Prostate gland (tissue), 2 donors: ENCODE results near the gene AGBL3. TPM values are rescaled to one million over a fixed set of nuclear protein-coding genes. Genes with fewer than 3 reads are reported as not detected.
"Not testable (repeated sequence)": the region's sequence is repeated elsewhere in the genome, so short reads cannot be mapped to it uniquely, and the experiment has no call there.

Experiments used
- DNase-seq: peaks from one replicate; pipeline ENCODE4 v3.0.0-alpha.2; 2019; ENCODE audit warnings: low spot score
- H3K27ac ChIP-seq, 2 donors: fragments of 200-600 bp; sonication (generic); 2 replicates each; pipeline ENCODE4 v1.5.1; 2017 to 2019
- H3K27me3 ChIP-seq: fragments of 200-600 bp; sonication (generic); replicated peaks from 2 replicates; pipeline ENCODE4 v1.5.1; 2019; ENCODE audit not compliant: insufficient read depth
- H3K36me3 ChIP-seq, 2 donors: fragments of 200-600 bp; sonication (generic); 1 replicate in 1 of 2; 2 replicates in 1 of 2; pipeline versions ENCODE4 v1.5.1 to v1.8.1; 2017 to 2019
- H3K4me1 ChIP-seq: fragments of 200-600 bp; sonication (generic); replicated peaks from 2 replicates; pipeline ENCODE4 v1.5.1; 2019
- H3K4me3 ChIP-seq, 2 donors: fragments of 200-600 bp; sonication (generic); 2 replicates each; pipeline ENCODE4 v1.5.1; 2017 to 2019
- H3K9me3 ChIP-seq: fragments of 200-600 bp; sonication (generic); 2 replicates; pipeline ENCODE4 v1.5.1; 2017
- CTCF ChIP-seq, 4 experiments: fragments of 200-600 bp in 2 of 4; fragments of 450-650 bp in 2 of 4; sonication (generic) in 2 of 4; IDR thresholded peaks; 1 replicate in 3 of 4; 2 replicates in 1 of 4; pipeline ENCODE4 v1.5.1; 2016 to 2019; ENCODE audit warnings: antibody characterized with exemption in 4 of 4, mild to moderate bottlenecking in 2 of 4, moderate library complexity in 2 of 4
- POLR2A ChIP-seq: fragments of 450-650 bp; IDR thresholded peaks from one replicate; pipeline ENCODE4 v1.6.1; 2016; ENCODE audit warnings: antibody characterized with exemption, mild to moderate bottlenecking
- POLR2AphosphoS5 ChIP-seq: sonication (generic); formaldehyde crosslinking; IDR thresholded peaks from one replicate; pipeline ENCODE4 v1.6.1; 2017; ENCODE audit warnings: antibody characterized with exemption
- WGBS: methylation state at CpG from one replicate; pipeline ENCODE4 v1.1.5; 2018; 5-methylcytosine and 5-hydroxymethylcytosine counted together
- intact Hi-C: fragments of 100-400 bp; cut with DNase I; formaldehyde crosslinking; loops from one replicate; pipeline ENCODE4 v1.14.2; 2022
- total RNA-seq, 2 donors: library from RNA; depleted of rRNA; stranded (reverse); fragments of >200 nt; gene quantifications; one replicate each; pipeline ENCODE4 v1.1.0, GENCODE V29; 2016

Gene AGBL3
- total RNA-seq, 2 donors from 2014 or later, result 1.4 to 2.6 TPM

DNA sequence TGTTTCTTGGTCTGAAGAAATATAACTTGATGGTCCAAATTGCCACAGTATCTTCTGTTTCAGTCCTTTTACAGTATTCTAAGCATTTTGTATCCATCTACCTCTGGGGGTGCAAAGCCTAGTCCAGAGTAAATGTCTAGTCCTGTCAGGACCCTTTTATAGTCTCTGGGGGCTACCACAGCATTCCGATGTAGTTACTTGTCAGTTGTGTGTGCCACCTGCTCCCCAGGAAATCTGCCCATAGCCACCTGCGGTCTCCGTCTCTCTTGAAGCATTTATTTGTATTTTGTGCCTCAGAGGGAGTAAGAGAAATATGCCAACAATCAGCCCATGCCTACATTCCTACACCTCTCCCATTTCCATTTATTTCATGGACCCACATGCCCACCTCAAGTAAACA, 12.8 kb downstream of the AGBL3 start:
- Histone ChIP-seq H3K27ac (no peak overlapping the region), H3K4me3 (no peak overlapping the region), H3K27me3 (no peaks in the 10 kb centered on the region), H3K4me1 (no peaks in the 10 kb centered on the region), H3K36me3 (peaks cover 0 to 3% of the 10 kb centered on the region in 2 donors), H3K9me3 (no peaks in the 10 kb centered on the region)
- 91% methylated on average over 3 of the region's 3 CpGs for WGBS
- no peak for DNase-seq
- intact Hi-C loops, result no loop called here
- TF ChIP-seq CTCF (IDR thresholded peaks at IDR 0.05), result no peak
- TF ChIP-seq POLR2A, result no peak
- no peak for TF ChIP-seq POLR2AphosphoS5

- Histone ChIP-seq H3K4me1 (no peaks in the 10 kb centered on the region), H3K36me3 (no peaks in the 10 kb centered on the region), H3K4me3 (no peak overlapping the region), H3K9me3 (no peaks in the 10 kb centered on the region), H3K27me3 (no peaks in the 10 kb centered on the region), H3K27ac (no peak overlapping the region)
- no peak for DNase-seq
- intact Hi-C loops, result no loop called here
- TF ChIP-seq CTCF (IDR thresholded peaks at IDR 0.05) (no peak), POLR2AphosphoS5 (no peak), POLR2A (no peak)
- whole genome bisulfite sequencing, result 65% methylated on average over 1 of the region's 1 CpG
These were observed 15.3 kb downstream of the AGBL3 start for GRCh38 chr7:135001390-135002165.

DNA sequence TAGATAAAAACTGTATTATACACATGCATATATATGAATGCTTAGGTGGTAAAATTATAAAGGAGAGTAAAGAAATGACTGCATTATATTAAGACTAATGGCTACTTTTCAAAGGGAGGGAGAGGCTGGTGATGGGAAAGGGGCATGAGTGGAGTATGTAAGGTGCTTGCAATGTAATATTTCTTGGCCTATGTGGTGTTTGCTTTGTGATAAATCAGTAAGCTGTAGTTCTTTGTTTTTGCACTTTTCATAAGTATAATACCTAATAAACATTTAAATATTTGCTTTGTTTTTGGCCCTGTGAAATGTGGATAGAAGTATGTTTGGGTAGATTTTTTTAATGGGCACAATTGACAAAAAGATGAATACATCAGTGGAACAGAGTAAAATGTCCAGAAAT, 25.9 kb downstream of the AGBL3 start:
- H3K4me1 ChIP-seq, result no peaks in the 10 kb centered on the region
- H3K27ac ChIP-seq, result no peak overlapping the region
- intact Hi-C loops, result no loop called here
- H3K4me3 ChIP-seq, result no peak overlapping the region
- no peak for DNase-seq
- no peaks in the 10 kb centered on the region for H3K9me3 ChIP-seq
- no peaks in the 10 kb centered on the region for H3K27me3 ChIP-seq
- TF ChIP-seq CTCF (IDR thresholded peaks at IDR 0.05) (no peak), POLR2AphosphoS5 (no peak), POLR2A (no peak)
- H3K36me3 ChIP-seq, result no peaks in the 10 kb centered on the region

DNA sequence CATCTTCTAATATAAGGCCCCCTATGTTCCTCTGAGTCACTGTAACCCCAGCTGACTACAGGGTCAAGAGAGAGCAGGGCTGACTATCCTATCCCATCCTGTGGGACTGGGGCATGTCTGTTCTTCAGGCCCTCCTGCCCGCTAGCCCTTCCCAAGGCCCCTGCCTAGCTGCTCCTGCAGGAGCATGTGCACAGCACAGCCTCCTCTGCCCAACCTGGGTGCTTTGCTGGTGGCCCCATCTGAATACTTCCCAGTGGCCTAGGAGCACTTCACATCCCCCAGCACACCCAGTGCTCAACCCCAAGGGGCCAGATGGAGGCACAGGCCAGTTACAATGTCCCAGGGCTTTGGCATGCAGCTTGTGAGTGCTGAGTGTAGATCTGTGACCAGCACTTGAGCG, 37.3 kb downstream of the AGBL3 start:
- no peak for DNase-seq
- Histone ChIP-seq H3K27ac (no peak overlapping the region), H3K4me3 (no peak overlapping the region), H3K27me3 (no peaks in the 10 kb centered on the region), H3K9me3 (no peaks in the 10 kb centered on the region), H3K4me1 (no peaks in the 10 kb centered on the region), H3K36me3 (no peaks in the 10 kb centered on the region)
- TF ChIP-seq POLR2AphosphoS5 (no peak), CTCF (IDR thresholded peaks at IDR 0.05) (no peak), POLR2A (no peak)
- intact Hi-C loops, result no loop called here
- 97% methylated on average over 2 of the region's 2 CpGs for WGBS

GRCh38 chr7:135035252-135035651, 48.9 kb downstream of the AGBL3 start:
- Histone ChIP-seq H3K9me3 (no peaks in the 10 kb centered on the region), H3K27ac (no peak overlapping the region), H3K27me3 (no peaks in the 10 kb centered on the region), H3K4me3 (no peak overlapping the region), H3K36me3 (no peaks in the 10 kb centered on the region), H3K4me1 (no peaks in the 10 kb centered on the region)
- no peak for DNase-seq
- intact Hi-C loops, result no loop called here
- 81% methylated on average over 2 of the region's 2 CpGs for WGBS
- TF ChIP-seq POLR2A, result no peak
- TF ChIP-seq POLR2AphosphoS5, result no peak
- no peak for TF ChIP-seq CTCF (IDR thresholded peaks at IDR 0.05)

DNA sequence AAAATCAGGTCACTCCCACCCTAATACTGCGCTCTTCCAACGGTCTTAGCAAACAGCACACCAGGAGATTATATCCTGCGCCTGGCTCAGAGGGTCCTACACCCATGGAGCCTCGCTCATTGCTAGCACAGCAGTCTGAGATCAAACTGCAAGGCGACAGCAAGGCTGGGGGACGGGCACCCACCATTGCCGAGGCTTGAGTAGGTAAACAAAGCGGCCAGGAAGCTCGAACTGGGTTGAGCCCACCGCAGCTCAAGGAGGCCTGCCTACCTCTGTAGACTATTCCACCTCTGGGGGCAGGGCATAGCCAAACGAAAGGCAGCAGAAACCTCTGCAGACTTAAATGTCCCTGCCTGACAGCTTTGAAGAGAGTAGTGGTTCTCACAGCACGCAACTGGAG, 80.7 kb downstream of the AGBL3 start:
- H3K9me3 ChIP-seq, H3K4me3 ChIP-seq, H3K4me1 ChIP-seq, H3K27ac ChIP-seq, DNase-seq, H3K27me3 ChIP-seq, H3K36me3 ChIP-seq, intact Hi-C loops: not testable (repeated sequence)
- WGBS, result 97% methylated on average over 12 of the region's 12 CpGs
